Measurements from ENCODE around the gene MMP15.

MMP15 gene

DNA sequence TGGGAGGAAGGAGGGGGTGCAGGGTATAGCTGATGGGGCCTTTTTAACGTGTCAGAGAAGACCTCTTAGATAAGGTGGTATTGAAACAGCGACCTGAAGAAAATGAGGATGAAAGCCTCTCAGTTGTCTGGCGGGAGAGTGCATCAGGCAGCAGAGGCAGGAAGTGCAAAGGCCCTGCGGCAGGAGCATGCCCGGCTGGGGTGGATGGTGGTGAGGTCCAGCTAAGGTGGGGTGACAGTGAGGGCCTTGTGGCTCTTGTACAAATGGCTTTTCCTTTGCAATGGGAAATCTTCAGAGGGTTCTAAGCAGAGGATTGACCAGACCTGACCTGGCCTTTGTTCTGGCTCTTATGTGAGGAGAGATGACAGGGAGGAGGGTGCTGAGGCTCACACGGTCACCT lies 11.4 kb downstream of the MMP15 start:
- no peaks in the 10 kb centered on the region for H3K9me3 ChIP-seq (ENCODE audit: control insufficient read depth, low read length)
- no peaks in the 10 kb centered on the region for H3K36me3 ChIP-seq (ENCODE audit: control insufficient read depth, insufficient read depth, low read length)
- H3K27ac ChIP-seq (ENCODE audit: insufficient read depth, low read depth, low read length, poor library complexity, severe bottlenecking), result no peak overlapping the region
- H3K4me3 ChIP-seq (ENCODE audit: insufficient read depth, low read depth, low read length), result no peak overlapping the region
- H3K4me1 ChIP-seq (ENCODE audit: control insufficient read depth, insufficient read depth, low read length), result peaks cover 9% of the 10 kb centered on the region
- no peaks in the 10 kb centered on the region for H3K27me3 ChIP-seq (ENCODE audit: control insufficient read depth, insufficient read depth, low read length, poor library complexity, severe bottlenecking)
- 95 to 96% methylated on average over 6 of the region's 6 CpGs for WGBS, 2 experiments

- 96% methylated on average over 16 of the region's 16 CpGs for WGBS, 2 experiments
- Histone ChIP-seq H3K4me1 (ENCODE audit: control insufficient read depth, insufficient read depth, low read length) (peaks cover 7% of the 10 kb centered on the region), H3K36me3 (ENCODE audit: control insufficient read depth, insufficient read depth, low read length) (no peaks in the 10 kb centered on the region), H3K4me3 (ENCODE audit: insufficient read depth, low read depth, low read length) (no peak overlapping the region), H3K27ac (ENCODE audit: insufficient read depth, low read depth, low read length, poor library complexity, severe bottlenecking) (no peak overlapping the region), H3K9me3 (ENCODE audit: control insufficient read depth, low read length) (no peaks in the 10 kb centered on the region), H3K27me3 (ENCODE audit: control insufficient read depth, insufficient read depth, low read length, poor library complexity, severe bottlenecking) (no peaks in the 10 kb centered on the region)
Observed at GRCh38 chr16:58037365-58038057, 12.0 kb downstream of the MMP15 start.

DNA sequence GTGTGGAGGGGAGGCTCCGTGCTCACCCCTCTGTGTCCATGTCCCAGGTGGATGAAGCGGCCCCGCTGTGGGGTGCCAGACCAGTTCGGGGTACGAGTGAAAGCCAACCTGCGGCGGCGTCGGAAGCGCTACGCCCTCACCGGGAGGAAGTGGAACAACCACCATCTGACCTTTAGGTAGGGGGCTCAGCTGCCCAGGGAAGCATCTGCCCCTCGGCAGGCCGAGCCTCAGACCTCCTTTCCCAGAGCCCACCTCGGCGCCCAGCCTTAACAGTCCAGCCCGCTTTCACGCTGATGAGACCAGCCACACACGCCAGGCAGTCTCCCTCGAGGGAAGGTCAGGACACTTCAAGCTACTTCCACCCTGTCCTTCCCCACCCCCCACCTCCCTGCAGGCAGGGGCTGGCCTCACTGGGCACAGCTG lies 12.7 kb downstream of the MMP15 start:
- H3K4me1 ChIP-seq (ENCODE audit: control insufficient read depth, insufficient read depth, low read length), result peaks cover 3% of the 10 kb centered on the region
- peaks cover 3% of the 10 kb centered on the region for H3K36me3 ChIP-seq (ENCODE audit: control insufficient read depth, insufficient read depth, low read length)
- H3K4me3 ChIP-seq (ENCODE audit: insufficient read depth, low read depth, low read length), result no peak overlapping the region
- 94 to 95% methylated on average over 20 of the region's 20 CpGs for WGBS, 2 experiments
- H3K27ac ChIP-seq (ENCODE audit: insufficient read depth, low read depth, low read length, poor library complexity, severe bottlenecking), result no peak overlapping the region
- H3K27me3 ChIP-seq (ENCODE audit: control insufficient read depth, insufficient read depth, low read length, poor library complexity, severe bottlenecking), result no peaks in the 10 kb centered on the region
- no peaks in the 10 kb centered on the region for H3K9me3 ChIP-seq (ENCODE audit: control insufficient read depth, low read length)

- Histone ChIP-seq H3K36me3 (ENCODE audit: control insufficient read depth, insufficient read depth, low read length) (peaks cover 7% of the 10 kb centered on the region), H3K9me3 (ENCODE audit: control insufficient read depth, low read length) (no peaks in the 10 kb centered on the region), H3K4me1 (ENCODE audit: control insufficient read depth, insufficient read depth, low read length) (peaks cover 2% of the 10 kb centered on the region), H3K4me3 (ENCODE audit: insufficient read depth, low read depth, low read length) (no peak overlapping the region), H3K27me3 (ENCODE audit: control insufficient read depth, insufficient read depth, low read length, poor library complexity, severe bottlenecking) (no peaks in the 10 kb centered on the region), H3K27ac (ENCODE audit: insufficient read depth, low read depth, low read length, poor library complexity, severe bottlenecking) (no peak overlapping the region)
- WGBS, 2 experiments, result 94 to 95% methylated on average over 26 of the region's 26 CpGs
Observed at GRCh38 chr16:58039829-58040495, 14.4 kb downstream of the MMP15 start.

GRCh38 chr16:58040496-58040846 lies 14.9 kb downstream of the MMP15 start:
- 95 to 96% methylated on average over 12 of the region's 12 CpGs for WGBS, 2 experiments
- no peaks in the 10 kb centered on the region for H3K27me3 ChIP-seq (ENCODE audit: control insufficient read depth, insufficient read depth, low read length, poor library complexity, severe bottlenecking)
- H3K4me1 ChIP-seq (ENCODE audit: control insufficient read depth, insufficient read depth, low read length), result no peaks in the 10 kb centered on the region
- no peak overlapping the region for H3K4me3 ChIP-seq (ENCODE audit: insufficient read depth, low read depth, low read length)
- H3K9me3 ChIP-seq (ENCODE audit: control insufficient read depth, low read length), result no peaks in the 10 kb centered on the region
- no peak overlapping the region for H3K27ac ChIP-seq (ENCODE audit: insufficient read depth, low read depth, low read length, poor library complexity, severe bottlenecking)
- peaks cover 7% of the 10 kb centered on the region for H3K36me3 ChIP-seq (ENCODE audit: control insufficient read depth, insufficient read depth, low read length)

GRCh38 chr16:58040945-58041627 lies 15.5 kb downstream of the MMP15 start:
- WGBS, 2 experiments, result 93 to 94% methylated on average over 14 of the region's 14 CpGs
- no peak overlapping the region for H3K4me3 ChIP-seq (ENCODE audit: insufficient read depth, low read depth, low read length)
- H3K27me3 ChIP-seq (ENCODE audit: control insufficient read depth, insufficient read depth, low read length, poor library complexity, severe bottlenecking), result no peaks in the 10 kb centered on the region
- H3K27ac ChIP-seq (ENCODE audit: insufficient read depth, low read depth, low read length, poor library complexity, severe bottlenecking), result no peak overlapping the region
- no peaks in the 10 kb centered on the region for H3K9me3 ChIP-seq (ENCODE audit: control insufficient read depth, low read length)
- H3K36me3 ChIP-seq (ENCODE audit: control insufficient read depth, insufficient read depth, low read length), result peaks cover 7% of the 10 kb centered on the region
- no peaks in the 10 kb centered on the region for H3K4me1 ChIP-seq (ENCODE audit: control insufficient read depth, insufficient read depth, low read length)

DNA sequence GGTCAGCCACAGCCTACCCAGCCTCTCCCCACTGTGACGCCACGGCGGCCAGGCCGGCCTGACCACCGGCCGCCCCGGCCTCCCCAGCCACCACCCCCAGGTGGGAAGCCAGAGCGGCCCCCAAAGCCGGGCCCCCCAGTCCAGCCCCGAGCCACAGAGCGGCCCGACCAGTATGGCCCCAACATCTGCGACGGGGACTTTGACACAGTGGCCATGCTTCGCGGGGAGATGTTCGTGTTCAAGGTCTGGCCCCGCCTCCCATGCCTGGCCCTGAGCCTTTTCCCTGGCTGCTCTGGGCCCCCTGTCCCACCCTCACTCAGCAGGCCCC lies 16.0 kb downstream of the MMP15 start:
- Histone ChIP-seq H3K27me3 (ENCODE audit: control insufficient read depth, insufficient read depth, low read length, poor library complexity, severe bottlenecking) (no peaks in the 10 kb centered on the region), H3K4me1 (ENCODE audit: control insufficient read depth, insufficient read depth, low read length) (no peaks in the 10 kb centered on the region), H3K36me3 (ENCODE audit: control insufficient read depth, insufficient read depth, low read length) (peaks cover 7% of the 10 kb centered on the region), H3K9me3 (ENCODE audit: control insufficient read depth, low read length) (no peaks in the 10 kb centered on the region), H3K27ac (ENCODE audit: insufficient read depth, low read depth, low read length, poor library complexity, severe bottlenecking) (no peak overlapping the region), H3K4me3 (ENCODE audit: insufficient read depth, low read depth, low read length) (no peak overlapping the region)
- 93 to 94% methylated on average over 18 of the region's 18 CpGs for WGBS, 2 experiments

DNA sequence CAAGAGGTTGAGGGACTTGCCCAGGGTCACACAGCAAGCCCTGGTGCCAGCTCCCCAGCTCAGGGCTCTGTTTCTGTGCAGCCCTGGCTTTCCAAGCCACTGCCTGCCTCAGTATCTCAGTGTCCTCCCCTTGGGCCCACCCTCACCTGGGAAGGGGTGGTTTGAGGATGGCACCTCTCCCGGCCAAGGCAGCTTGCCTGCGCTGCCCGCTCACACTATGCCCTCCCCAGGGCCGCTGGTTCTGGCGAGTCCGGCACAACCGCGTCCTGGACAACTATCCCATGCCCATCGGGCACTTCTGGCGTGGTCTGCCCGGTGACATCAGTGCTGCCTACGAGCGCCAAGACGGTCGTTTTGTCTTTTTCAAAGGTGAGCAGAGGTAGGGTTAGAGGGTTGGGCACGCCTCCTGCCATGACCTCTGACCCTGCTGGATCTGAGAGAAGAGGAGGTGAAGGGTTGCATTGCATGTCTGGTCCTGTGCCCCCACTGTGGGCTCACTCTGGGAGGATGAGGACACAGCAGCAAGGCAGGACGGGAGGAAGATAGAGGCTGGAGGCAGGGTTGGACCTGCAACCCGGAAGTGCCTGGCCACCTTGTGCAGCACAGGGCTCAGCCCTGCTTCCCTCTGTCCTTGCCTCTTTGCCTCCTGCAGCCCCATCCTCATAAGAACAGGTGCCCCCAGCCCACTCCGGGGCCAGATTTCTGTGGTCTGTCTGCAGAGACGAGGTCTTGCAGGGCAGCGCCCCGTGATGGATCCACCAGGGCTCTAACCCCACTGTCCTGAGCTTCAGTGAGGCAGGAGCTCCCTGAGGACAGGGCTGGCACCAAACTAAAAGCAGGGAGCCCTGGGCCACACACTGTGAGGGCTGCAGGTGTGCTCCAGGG lies 16.7 kb downstream of the MMP15 start:
- WGBS, 2 experiments, result 95 to 96% methylated on average over 22 of the region's 22 CpGs
- Histone ChIP-seq H3K27ac (ENCODE audit: insufficient read depth, low read depth, low read length, poor library complexity, severe bottlenecking) (no peak overlapping the region), H3K36me3 (ENCODE audit: control insufficient read depth, insufficient read depth, low read length) (peaks cover 7% of the 10 kb centered on the region), H3K4me1 (ENCODE audit: control insufficient read depth, insufficient read depth, low read length) (no peaks in the 10 kb centered on the region), H3K27me3 (ENCODE audit: control insufficient read depth, insufficient read depth, low read length, poor library complexity, severe bottlenecking) (no peaks in the 10 kb centered on the region), H3K4me3 (ENCODE audit: insufficient read depth, low read depth, low read length) (no peak overlapping the region), H3K9me3 (ENCODE audit: control insufficient read depth, low read length) (no peaks in the 10 kb centered on the region)

DNA sequence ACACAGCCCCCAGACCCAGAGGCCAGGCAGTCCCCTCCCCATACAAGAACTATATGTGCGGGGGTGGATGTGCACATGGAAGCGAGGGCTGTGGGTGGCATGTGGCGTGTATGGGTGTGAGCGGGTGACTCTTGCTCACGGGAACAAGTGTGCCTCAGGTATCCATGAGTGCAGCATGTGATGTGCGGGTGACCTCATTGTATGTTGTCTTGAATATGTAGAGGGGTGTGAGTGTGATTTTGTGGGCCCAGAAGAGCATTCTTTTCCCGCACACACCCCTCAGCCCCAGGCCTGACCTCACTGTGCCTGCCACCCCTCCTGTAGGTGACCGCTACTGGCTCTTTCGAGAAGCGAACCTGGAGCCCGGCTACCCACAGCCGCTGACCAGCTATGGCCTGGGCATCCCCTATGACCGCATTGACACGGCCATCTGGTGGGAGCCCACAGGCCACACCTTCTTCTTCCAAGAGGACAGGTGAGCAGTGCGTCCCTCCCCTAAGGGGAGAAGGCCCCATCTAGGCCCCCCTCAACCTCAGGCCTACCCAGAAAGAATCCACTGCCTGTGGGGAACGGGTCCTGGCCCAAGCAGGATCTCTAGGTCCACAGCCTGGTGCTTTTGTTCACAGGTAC lies 17.4 kb downstream of the MMP15 start:
- H3K36me3 ChIP-seq (ENCODE audit: control insufficient read depth, insufficient read depth, low read length), result peaks cover 7% of the 10 kb centered on the region
- H3K27ac ChIP-seq (ENCODE audit: insufficient read depth, low read depth, low read length, poor library complexity, severe bottlenecking), result no peak overlapping the region
- H3K4me1 ChIP-seq (ENCODE audit: control insufficient read depth, insufficient read depth, low read length), result no peaks in the 10 kb centered on the region
- no peaks in the 10 kb centered on the region for H3K27me3 ChIP-seq (ENCODE audit: control insufficient read depth, insufficient read depth, low read length, poor library complexity, severe bottlenecking)
- no peak overlapping the region for H3K4me3 ChIP-seq (ENCODE audit: insufficient read depth, low read depth, low read length)
- WGBS, 2 experiments, result 95% methylated on average over 16 of the region's 16 CpGs
- H3K9me3 ChIP-seq (ENCODE audit: control insufficient read depth, low read length), result no peaks in the 10 kb centered on the region

Data from ectodermal cell (in vitro differentiated cells).